TTC549 (cell line): ENCODE measurements around the gene GLDC.
"Not testable (repeated sequence)": the region's sequence is repeated elsewhere in the genome, so short reads cannot be mapped to it uniquely, and the experiment has no call there.

ENCODE experiments used
- FAIRE-seq: peaks from 2 replicates; lab custom pipeline; 2012; peaks lifted over from hg19 to GRCh38; lab: Jason Lieb, UNC

Gene GLDC

DNA sequence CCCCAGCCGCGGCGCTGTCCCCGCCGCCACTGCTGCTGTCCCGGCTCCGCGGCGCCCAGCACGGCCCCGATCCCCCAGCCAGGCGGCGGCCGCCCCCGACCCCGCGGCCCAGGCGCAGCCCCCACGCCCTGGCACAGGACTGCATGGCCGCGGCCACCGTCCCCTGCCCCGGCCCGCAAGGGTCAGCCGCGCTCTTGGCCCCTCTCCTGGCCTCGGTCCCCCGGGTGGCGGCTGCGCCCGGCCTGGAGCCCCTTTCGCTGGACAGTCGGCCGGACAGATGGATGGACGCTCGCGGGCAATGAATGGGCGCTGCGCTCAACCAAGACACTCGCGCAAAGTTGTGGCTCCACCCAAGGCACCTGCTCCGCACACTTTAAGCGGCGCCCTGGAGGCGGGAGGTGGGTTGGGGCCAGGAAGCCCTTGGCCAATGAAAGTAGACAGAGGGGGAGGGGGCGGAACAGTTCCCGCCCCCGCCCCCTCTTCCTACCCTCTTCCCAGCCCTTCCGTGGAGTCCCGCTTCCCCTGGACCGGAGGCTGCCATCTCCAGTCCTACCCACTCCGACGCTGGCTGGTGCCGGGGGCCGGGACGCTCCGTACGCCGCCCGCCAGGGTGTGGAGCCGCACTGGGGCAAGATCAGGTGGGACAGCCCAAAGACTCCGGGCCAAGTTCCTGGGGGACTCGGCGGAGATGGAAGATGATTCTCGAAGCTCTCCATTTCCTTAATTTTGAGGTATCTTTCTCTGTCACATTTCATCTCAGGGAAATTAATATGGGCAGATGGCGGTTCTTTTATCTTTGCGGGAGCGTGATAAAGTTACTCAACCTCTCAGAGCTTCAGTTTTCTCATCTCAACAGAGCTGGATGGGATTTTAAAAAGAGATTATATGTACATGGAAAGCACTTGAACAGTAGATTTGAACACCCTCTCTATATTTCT, at the start of gene GLDC:
GLDC (minus strand) TSS at position 375 of the 938 bp plus-strand sequence; CDS start at position 145, 230 bp downstream.
- peak; percentile 46 for FAIRE-seq

- FAIRE-seq = no peak
These were observed 47.4 kb upstream of the GLDC start for GRCh38 chr9:6692881-6693361.

GRCh38 chr9:6692433-6692832, 46.9 kb upstream of the GLDC start:
- FAIRE-seq = no peak

DNA sequence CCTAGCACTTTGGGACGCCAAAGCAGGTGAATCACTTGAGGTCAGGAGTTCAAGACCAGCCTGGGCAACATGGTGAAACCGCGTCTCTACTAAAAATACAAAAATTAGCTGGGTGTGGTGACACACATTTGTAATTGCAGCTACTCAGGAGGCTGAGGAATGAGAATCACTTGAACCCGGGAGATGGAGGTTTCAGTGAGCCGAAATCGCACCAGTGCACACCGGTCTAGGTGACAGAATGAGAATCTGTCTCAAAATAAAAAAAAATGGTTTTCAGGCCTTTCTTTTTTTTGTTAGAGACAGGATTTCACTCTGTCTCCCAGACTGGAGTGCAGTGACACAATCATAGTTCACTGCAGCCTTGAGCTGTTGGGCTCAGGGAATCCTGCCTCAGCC, 45.1 kb upstream of the GLDC start:
- FAIRE-seq = not testable (repeated sequence)

- FAIRE-seq = no peak
These were observed 44.6 kb upstream of the GLDC start for GRCh38 chr9:6689893-6690674.

DNA sequence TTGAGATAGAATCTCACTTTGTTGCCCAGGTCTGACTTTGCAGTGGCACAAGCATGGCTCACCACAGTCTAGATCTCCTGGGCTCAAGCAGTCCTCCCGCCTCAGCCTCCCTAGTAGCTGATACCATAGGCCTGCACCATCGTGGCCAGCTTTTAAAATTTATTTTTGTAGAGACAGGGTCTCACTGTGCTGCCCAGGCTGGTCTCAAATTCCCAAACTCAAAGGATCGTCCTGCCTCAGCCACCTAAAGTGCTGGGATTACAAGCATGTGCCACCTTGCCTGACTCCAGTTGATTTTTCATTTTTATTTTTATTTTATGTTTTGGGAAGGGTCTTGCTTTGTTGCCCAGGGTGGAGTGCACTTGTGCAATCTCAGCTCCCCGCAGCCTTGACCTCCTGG, 41.7 kb upstream of the GLDC start:
- no peak for FAIRE-seq

DNA sequence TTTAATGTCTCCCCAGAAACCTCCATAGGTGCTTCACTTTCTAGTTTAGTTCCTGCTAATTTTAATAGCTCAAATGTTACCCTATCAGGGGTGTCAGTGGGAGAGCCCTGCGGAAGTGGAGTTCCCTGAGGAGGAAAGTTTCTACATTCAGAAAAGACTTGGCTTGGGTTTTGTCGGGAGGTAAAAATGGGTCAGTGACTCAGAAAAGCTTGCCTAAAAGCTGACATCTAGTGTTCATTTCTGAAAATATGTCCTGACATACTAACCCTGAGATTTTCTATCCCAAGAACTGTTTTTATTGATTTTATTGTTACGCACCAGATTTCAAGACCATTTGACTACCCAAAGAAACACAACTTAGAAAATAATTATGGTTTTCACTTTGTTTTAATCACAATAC, 40.9 kb upstream of the GLDC start:
- FAIRE-seq = no peak

GRCh38 chr9:6681957-6682501, 36.5 kb upstream of the GLDC start:
- no peak for FAIRE-seq

DNA sequence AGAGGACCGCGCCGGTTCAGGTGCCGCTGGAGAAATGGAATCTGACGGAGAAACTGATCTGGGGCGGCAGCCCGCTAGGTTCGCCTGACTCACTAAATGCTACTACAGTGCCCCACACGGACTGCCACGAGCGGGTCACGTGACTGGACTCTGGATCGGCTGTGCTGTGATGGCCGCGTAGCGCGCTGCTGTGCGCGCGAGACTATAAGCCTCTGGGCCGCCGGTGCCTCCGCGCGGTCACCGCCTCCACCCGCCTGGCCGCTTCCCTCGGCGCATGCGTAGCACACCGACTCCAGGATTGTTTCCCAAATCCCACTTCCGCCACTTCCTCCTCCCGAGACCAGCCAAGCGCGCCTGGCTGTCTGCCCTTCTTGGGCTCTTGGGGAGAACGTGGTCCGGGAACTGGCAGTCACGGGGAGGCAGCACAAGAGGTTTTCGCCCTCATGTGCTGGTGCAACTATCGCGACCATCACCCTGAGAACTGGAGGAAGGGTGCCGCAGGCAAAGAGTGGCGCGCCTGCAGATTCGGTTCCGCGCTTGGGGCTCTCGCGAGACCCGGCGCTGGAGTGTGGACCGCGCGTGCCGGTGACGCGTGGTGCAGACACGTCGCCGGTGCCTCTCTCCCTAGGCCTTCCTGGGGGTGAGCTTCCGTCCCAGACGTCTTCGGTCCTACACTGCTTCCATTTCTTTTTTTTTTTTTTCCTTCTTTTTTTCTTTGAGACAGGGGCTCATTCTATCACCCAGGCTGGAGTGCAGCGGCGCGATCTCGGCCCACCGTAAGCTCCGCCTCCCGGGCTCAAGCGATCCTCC, 35.8 kb upstream of the GLDC start:
- FAIRE-seq = no peak

- no peak for FAIRE-seq
These were observed 35.2 kb upstream of the GLDC start for GRCh38 chr9:6680797-6681146.

GRCh38 chr9:6677803-6678202, 32.3 kb upstream of the GLDC start:
- no peak for FAIRE-seq

- no peak for FAIRE-seq
These were observed 30.9 kb upstream of the GLDC start for GRCh38 chr9:6676254-6676921.

GRCh38 chr9:6675268-6675667, 29.7 kb upstream of the GLDC start:
- no peak for FAIRE-seq

DNA sequence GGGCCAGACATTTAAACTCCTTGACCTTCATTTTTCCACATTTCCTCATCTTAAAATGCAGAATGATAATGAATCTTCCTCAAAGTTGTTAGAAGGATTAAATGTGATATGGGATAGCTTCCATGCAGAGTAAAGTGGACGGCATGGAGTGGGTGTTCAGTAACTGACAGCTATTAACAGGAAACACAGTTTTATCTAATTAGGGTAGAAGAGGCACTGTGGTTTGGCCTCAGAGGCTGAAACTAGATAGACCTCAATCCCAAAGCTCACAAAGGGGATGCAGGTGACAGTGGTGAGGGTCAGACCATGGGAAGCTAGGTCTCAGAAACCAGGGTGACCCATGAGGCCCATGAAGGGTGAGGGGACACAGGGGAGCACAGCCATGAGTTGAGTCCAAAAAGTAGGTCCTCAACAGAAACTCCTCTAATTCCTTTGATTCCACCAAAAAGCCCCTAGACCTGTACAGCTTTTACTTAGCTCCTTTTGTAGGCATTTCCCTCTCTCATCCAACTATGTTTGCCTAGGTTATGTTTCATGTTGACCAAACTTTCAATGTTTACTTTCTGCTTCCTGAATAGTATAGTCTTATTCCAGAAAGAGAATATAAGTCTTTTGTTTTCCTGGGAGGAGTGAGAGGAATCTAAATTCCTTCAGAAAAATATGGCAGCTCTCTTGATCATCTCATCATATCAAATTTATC, 27.9 kb upstream of the GLDC start:
- no peak for FAIRE-seq

- no peak for FAIRE-seq
These were observed 26.6 kb upstream of the GLDC start for GRCh38 chr9:6672118-6672517.

GRCh38 chr9:6671416-6671815, 25.9 kb upstream of the GLDC start:
- no peak for FAIRE-seq

DNA sequence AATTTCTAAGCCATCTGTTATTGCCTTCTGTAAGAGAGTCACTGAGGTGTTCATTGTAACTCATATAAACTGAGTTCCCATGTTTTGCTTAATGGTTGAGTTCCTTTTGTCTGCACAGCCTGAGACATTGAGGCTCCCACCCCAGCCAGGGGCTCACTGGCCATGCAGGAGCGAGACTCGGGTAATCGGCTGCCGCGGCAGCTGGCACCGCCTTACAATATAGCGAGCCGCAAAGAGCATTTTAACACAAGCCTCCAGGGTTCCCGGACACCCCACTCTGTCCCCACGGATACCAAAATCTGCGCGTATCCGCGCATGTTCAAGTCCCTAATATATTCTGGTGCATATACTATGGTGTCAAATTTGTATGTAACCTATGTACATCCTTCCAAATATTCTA, 24.4 kb upstream of the GLDC start:
- FAIRE-seq = no peak

DNA sequence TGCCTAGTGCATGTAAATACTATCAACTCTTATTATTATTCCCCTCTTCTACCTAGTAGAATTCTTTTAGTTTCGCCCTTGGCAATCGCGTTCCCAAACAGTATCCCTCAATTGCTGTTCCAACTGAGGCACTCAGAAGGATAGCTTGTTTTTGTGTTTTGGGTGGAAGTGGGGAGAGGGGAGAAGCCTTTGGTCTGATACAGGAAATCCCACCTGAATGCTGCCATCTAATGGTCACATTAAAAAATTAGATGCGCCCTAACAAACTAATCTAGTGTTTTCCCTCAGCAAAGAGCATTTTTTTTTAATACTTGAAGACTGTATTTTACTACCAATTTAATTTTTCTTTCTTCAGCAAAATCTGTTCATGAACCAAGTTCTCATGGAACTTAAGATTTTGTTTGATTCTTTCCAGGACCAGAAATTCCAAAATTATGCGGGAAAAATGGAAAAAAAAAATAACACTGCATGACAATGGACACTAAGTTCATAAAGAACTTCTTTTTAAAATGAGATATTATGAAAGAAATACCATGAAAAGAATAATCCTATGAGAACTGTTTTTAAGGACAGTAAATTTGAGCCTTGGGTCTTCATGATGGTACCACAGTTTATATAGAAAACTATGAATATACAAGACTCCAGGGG, 22.2 kb upstream of the GLDC start:
- peak; percentile 75 for FAIRE-seq

GRCh38 chr9:6667080-6667479, 21.6 kb upstream of the GLDC start:
- FAIRE-seq = no peak

GRCh38 chr9:6665628-6666027, 20.1 kb upstream of the GLDC start:
- FAIRE-seq = no peak
